K562 (cell line): ENCODE results near the gene CHCHD10. TPM values are rescaled to one million over a fixed set of nuclear protein-coding genes. Genes with fewer than 3 reads are reported as not detected.

Experiments
- ATAC-seq: fragments of 200-7000 bp; cut with Tn5 transposase; 3 replicates; pipeline ENCODE4 v1.9.1; 2020; ENCODE audit warnings: moderate library complexity
- BruUV-seq: library from RNA; stranded (reverse); fragments of 400-500 nt; replicated peaks from 2 replicates; lab custom pipeline; 2021; lab: Mats Ljungman, UMichigan
- CTCF ChIA-PET: fragments of 300-600 bp; formaldehyde crosslinking; extraction: SDS; loops from one replicate; lab custom pipeline; 2021; ENCODE audit warnings: low intra/inter-chr PET ratio; lab: Yijun Ruan, JAX
- POLR2A ChIA-PET: fragments of 300-600, 350-650 bp; sonication (Branson Sonifier 250); formaldehyde crosslinking; extraction: SDS; loops from one replicate; lab custom pipeline; 2021; ENCODE audit warnings: antibody characterized with exemption, inconsistent platforms; lab: Yijun Ruan, JAX
- DNase-seq, 4 experiments: peaks; one replicate each; pipeline versions ENCODE4 v3.0.0 to v3.0.0-alpha.2; 2011 to 2018; ENCODE audit warnings: low spot score in 3 of 4, mixed read lengths in 3 of 4; ENCODE audit errors: extremely low read depth in 1 of 4
- FAIRE-seq: peaks from 2 replicates; lab custom pipeline; 2011; peaks lifted over from hg19 to GRCh38; lab: Jason Lieb, UNC
- H2AFZ ChIP-seq: 2 replicates; pipeline ENCODE4 v1.6.0; 2011; ENCODE audit warnings: low read depth, low read length, control low read depth, inconsistent platforms
- H3K27ac ChIP-seq: fragments of 200-600 bp; 3 replicates; pipeline ENCODE4 v1.8.0; 2011; ENCODE audit warnings: low read depth, mild to moderate bottlenecking, control low read depth, inconsistent platforms, low read length, moderate library complexity, mixed read lengths; ENCODE audit errors: extremely low read depth
- H3K27me3 ChIP-seq, 2 experiments: fragments of 300-600 bp in 1 of 2; 2 replicates in 1 of 2; 3 replicates in 1 of 2; pipeline versions ENCODE4 v1.6.0 to v1.8.0; 2011; ENCODE audit warnings: inconsistent platforms in 2 of 2, low read length in 2 of 2, mild to moderate bottlenecking in 1 of 2, mixed read lengths in 1 of 2, moderate library complexity in 1 of 2; ENCODE audit not compliant: control insufficient read depth in 2 of 2, insufficient read depth in 2 of 2
- H3K36me3 ChIP-seq: fragments of 300-600 bp; 3 replicates; pipeline ENCODE4 v1.8.0; 2011; ENCODE audit warnings: mild to moderate bottlenecking, low read length, inconsistent platforms; ENCODE audit not compliant: control insufficient read depth, insufficient read depth
- H3K4me1 ChIP-seq, 2 experiments: fragments of 200-600 bp in 1 of 2; replicated peaks in 1 of 2; 2 replicates in 1 of 2; 3 replicates in 1 of 2; pipeline versions ENCODE4 v1.5.1 to v1.8.0; 2011; ENCODE audit warnings: inconsistent platforms in 2 of 2, low read length in 2 of 2, mild to moderate bottlenecking in 1 of 2, mixed read lengths in 1 of 2, moderate library complexity in 1 of 2; ENCODE audit not compliant: control insufficient read depth in 2 of 2, insufficient read depth in 2 of 2
- H3K4me2 ChIP-seq: 2 replicates; pipeline ENCODE4 v1.6.1; 2011; ENCODE audit warnings: low read length, control low read depth, inconsistent platforms, mixed read lengths; ENCODE audit not compliant: insufficient read depth
- H3K4me3 ChIP-seq: fragments of 200-600 bp; sonication (generic), shearing (Covaris generic); 2 replicates; pipeline ENCODE4 v1.5.1; 2016; ENCODE audit warnings: control low read depth, inconsistent platforms
- H3K79me2 ChIP-seq: fragments of 200-600 bp; 3 replicates; pipeline ENCODE4 v1.8.0; 2011; ENCODE audit warnings: low read length, inconsistent platforms; ENCODE audit not compliant: control insufficient read depth, insufficient read depth
- H3K9ac ChIP-seq, 2 experiments: 2 replicates each; pipeline versions ENCODE4 v1.6.0 to v1.6.1; 2011; ENCODE audit warnings: low read depth in 2 of 2, low read length in 2 of 2, control low read depth in 1 of 2, inconsistent platforms in 1 of 2, mild to moderate bottlenecking in 1 of 2, mixed read lengths in 1 of 2; ENCODE audit not compliant: insufficient read depth in 1 of 2
- H3K9me1 ChIP-seq: one replicate; pipeline ENCODE4 v1.6.0; 2011; ENCODE audit warnings: inconsistent platforms, mild to moderate bottlenecking, low read length, moderate library complexity; ENCODE audit not compliant: control insufficient read depth, insufficient read depth
- H3K9me3 ChIP-seq: replicated peaks from 2 replicates; pipeline ENCODE4 v1.5.1; 2011; ENCODE audit warnings: low read depth, low read length, inconsistent platforms; ENCODE audit not compliant: control insufficient read depth, insufficient read depth
- H4K20me1 ChIP-seq: replicated peaks from 2 replicates; pipeline ENCODE4 v1.6.1; 2011; ENCODE audit warnings: low read length, inconsistent platforms, mixed read lengths; ENCODE audit not compliant: control insufficient read depth, insufficient read depth
- MEIS2 ChIP-seq: fragments of 450-650 bp; IDR thresholded peaks from 2 replicates; pipeline ENCODE4 v1.6.1; 2014; ENCODE audit warnings: mild to moderate bottlenecking; ENCODE audit not compliant: partially characterized antibody
- NCOA1 ChIP-seq: fragments of 450-650 bp; IDR thresholded peaks from 2 replicates; pipeline ENCODE4 v1.6.1; 2016; ENCODE audit warnings: low read depth
- WGBS: fragments of 100-300 bp; shearing (Covaris generic); methylation state at CpG from one replicate; pipeline ENCODE4 v1.1.6; 2016; ENCODE audit warnings: low coverage, mixed read lengths; ENCODE audit not compliant: insufficient coverage; ENCODE audit errors: missing lambda C conversion rate; 5-methylcytosine and 5-hydroxymethylcytosine counted together
- in situ Hi-C: fragments of 300-500 bp; cut with MboI; formaldehyde crosslinking; loops from 4 replicates; pipeline ENCODE4 v1.15.0; 2018; ENCODE audit warnings: inconsistent platforms, mixed read lengths
- intact Hi-C: fragments of 100-400 bp; cut with micrococcal nuclease; formaldehyde crosslinking; loops from 2 replicates; pipeline ENCODE4 v1.14.2; 2022
- polyA plus RNA-seq, 8 experiments: library from polyadenylated mRNA; depleted of rRNA in 4 of 8; stranded (reverse) in 5 of 8; unstranded in 3 of 8; fragments of >200 nt; fragmentation: Nextera tagmentation in 2 of 8; fragmentation: Illumina TruSeq in 1 of 8; extraction: Ambion mirVana in 2 of 8; extraction: Trizol in 1 of 8; gene quantifications; 2 replicates each; pipeline versions ENCODE4 v1.2.1 to v1.2.3, GENCODE V29; 2011 to 2014; ENCODE audit warnings: inconsistent platforms in 1 of 8, missing spikeins in 1 of 8
- total RNA-seq, 7 experiments: library from RNA; depleted of rRNA in 6 of 7; stranded (reverse); fragments of >200 nt in 6 of 7; fragmentation: Illumina TruSeq in 2 of 7; extraction: Trizol in 2 of 7; gene quantifications; 2 replicates each; pipeline versions ENCODE4 v1.2.1 to v1.2.3, GENCODE V29; 2011 to 2021; ENCODE audit warnings: low replicate concordance in 1 of 7
- TF ChIP-seq, protein P1 (sequence below), 2 experiments: IDR thresholded peaks in 1 of 2; conservative IDR thresholded peaks in 1 of 2; 2 replicates each; pipeline ENCODE4 v1.6.1; 2016; ENCODE audit warnings: low read depth in 2 of 2, mild to moderate bottlenecking in 1 of 2, missing compliant biosample characterization in 1 of 2, missing genetic modification characterization in 1 of 2, moderate library complexity in 1 of 2
- TF ChIP-seq, protein P2 (sequence below): fragments of 450-650 bp; IDR thresholded peaks from 2 replicates; pipeline ENCODE4 v1.6.1; 2016

Gene CHCHD10
- total and polyA plus RNA-seq, 9 of the 15 experiments (the other 6 are each of a cell fraction or from before 2014, with no cell fraction given) = 15.2 to 292 (median 102) TPM

DNA sequence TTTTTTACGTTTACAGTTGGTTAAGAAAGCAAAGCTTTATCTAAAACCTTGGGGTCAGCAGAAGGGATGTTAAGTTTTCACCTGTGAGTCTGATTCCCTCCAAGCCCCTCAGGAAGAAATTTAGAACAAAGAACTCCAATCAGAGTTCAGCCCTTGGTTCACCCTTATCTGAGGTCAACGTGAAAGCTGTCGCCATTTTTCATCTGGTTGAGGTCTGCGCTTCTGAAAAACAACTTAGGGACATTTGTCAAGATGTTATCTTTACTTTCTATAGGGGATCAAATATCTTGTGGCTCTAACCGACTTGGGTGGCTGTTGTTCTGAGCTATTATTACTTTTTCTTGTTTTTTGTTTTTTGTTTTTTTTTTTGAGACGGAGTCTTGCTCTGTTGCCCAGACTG, 46.9 kb downstream of the CHCHD10 start:
- TF ChIP-seq, protein P1, sequence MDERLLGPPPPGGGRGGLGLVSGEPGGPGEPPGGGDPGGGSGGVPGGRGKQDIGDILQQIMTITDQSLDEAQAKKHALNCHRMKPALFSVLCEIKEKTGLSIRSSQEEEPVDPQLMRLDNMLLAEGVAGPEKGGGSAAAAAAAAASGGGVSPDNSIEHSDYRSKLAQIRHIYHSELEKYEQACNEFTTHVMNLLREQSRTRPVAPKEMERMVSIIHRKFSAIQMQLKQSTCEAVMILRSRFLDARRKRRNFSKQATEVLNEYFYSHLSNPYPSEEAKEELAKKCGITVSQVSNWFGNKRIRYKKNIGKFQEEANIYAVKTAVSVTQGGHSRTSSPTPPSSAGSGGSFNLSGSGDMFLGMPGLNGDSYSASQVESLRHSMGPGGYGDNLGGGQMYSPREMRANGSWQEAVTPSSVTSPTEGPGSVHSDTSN (CRISPR knock-in tag; IDR thresholded peaks at IDR 0.05; ENCODE audit: low read depth) = no peak
- TF ChIP-seq, protein P1 (tag; conservative IDR thresholded peaks at IDR 0.05; ENCODE audit: low read depth) = peak; percentile 47; the same call in 1 of the 2 replicates
- TF ChIP-seq, protein P2, sequence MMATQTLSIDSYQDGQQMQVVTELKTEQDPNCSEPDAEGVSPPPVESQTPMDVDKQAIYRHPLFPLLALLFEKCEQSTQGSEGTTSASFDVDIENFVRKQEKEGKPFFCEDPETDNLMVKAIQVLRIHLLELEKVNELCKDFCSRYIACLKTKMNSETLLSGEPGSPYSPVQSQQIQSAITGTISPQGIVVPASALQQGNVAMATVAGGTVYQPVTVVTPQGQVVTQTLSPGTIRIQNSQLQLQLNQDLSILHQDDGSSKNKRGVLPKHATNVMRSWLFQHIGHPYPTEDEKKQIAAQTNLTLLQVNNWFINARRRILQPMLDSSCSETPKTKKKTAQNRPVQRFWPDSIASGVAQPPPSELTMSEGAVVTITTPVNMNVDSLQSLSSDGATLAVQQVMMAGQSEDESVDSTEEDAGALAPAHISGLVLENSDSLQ = 0 out of 2 replicates have a peak, but pooled peaks have one; percentile 8
- TF ChIP-seq NCOA1 = no peak
- peak; percentile 50 for TF ChIP-seq MEIS2
- no peak overlapping the region for H2AFZ ChIP-seq
- ATAC-seq = no peak
- 8% methylated on average over 5 of the region's 6 CpGs for WGBS
- no peak overlapping the region for H3K27ac ChIP-seq
- ChIA-PET POLR2A (no interaction called here), CTCF (no interaction called here)
- H3K9ac ChIP-seq = no peak overlapping the region; a peak in 1 of 4 replicates
- H3K4me3 ChIP-seq = no peak overlapping the region
- no peaks in the 10 kb centered on the region for H3K27me3 ChIP-seq
- H3K9me1 ChIP-seq = no peaks in the 10 kb centered on the region
- no TSS peak for BruUV-seq
- intact Hi-C loops = no loop called here
- no peak for FAIRE-seq
- no peaks in the 10 kb centered on the region for H4K20me1 ChIP-seq
- H3K4me2 ChIP-seq = no peak overlapping the region
- H3K36me3 ChIP-seq = no peaks in the 10 kb centered on the region
- H3K4me1 ChIP-seq = peaks cover 5 to 16% of the 10 kb centered on the region in 2 experiments; a peak in 4 of 5 replicates
- in situ Hi-C loops = no loop called here
- DNase-seq = no peak
- peaks cover 14% of the 10 kb centered on the region for H3K79me2 ChIP-seq
- no peaks in the 10 kb centered on the region for H3K9me3 ChIP-seq
